Endothelial cell of umbilical vein (primary cell): ENCODE measurements around the gene ZNF439. TPM values are rescaled to one million over a fixed set of nuclear protein-coding genes. Genes with fewer than 3 reads are reported as not detected.
"Not testable (repeated sequence)": the region's sequence is repeated elsewhere in the genome, so short reads cannot be mapped to it uniquely, and the experiment has no call there.

Experiments
- BruUV-seq: library from RNA; stranded (reverse); fragments of 400-500 nt; replicated peaks from 2 replicates; lab custom pipeline; 2021; lab: Mats Ljungman, UMichigan
- CTCF ChIA-PET: fragments of 300-600, 350-600 bp; sonication (Branson Sonifier 250); formaldehyde crosslinking; loops from one replicate; lab custom pipeline; 2021; ENCODE audit warnings: antibody characterized with exemption, inconsistent platforms; lab: Charles Lee
- POLR2A ChIA-PET: fragments of 300-600, 350-600 bp; sonication (Branson Sonifier 250); formaldehyde crosslinking; loops from one replicate; lab custom pipeline; 2021; ENCODE audit warnings: antibody characterized with exemption, inconsistent platforms; lab: Charles Lee
- DNase-seq: peaks from one replicate; pipeline ENCODE4 v3.0.0-alpha.2; 2011; ENCODE audit warnings: low read depth, low spot score
- FAIRE-seq: peaks from 2 replicates; lab custom pipeline; 2011; peaks lifted over from hg19 to GRCh38; lab: Jason Lieb, UNC
- H2AFZ ChIP-seq: 2 replicates; pipeline ENCODE4 v1.6.0; 2012; ENCODE audit warnings: low read depth, low read length, control low read depth, inconsistent platforms
- H3K27ac ChIP-seq: 2 replicates; pipeline ENCODE4 v1.5.1; 2011; ENCODE audit warnings: low read depth, mild to moderate bottlenecking, control low read depth, low read length, moderate library complexity; ENCODE audit not compliant: insufficient read depth
- H3K27me3 ChIP-seq, 2 experiments: 2 replicates each; pipeline versions ENCODE4 v1.6.0 to v1.6.1; 2011; ENCODE audit warnings: low read length in 2 of 2, mixed read lengths in 1 of 2; ENCODE audit not compliant: control insufficient read depth in 2 of 2, insufficient read depth in 2 of 2
- H3K36me3 ChIP-seq, 2 experiments: 2 replicates in 1 of 2; 3 replicates in 1 of 2; pipeline ENCODE4 v1.5.1; 2011; ENCODE audit warnings: low read length in 2 of 2, mild to moderate bottlenecking in 1 of 2, moderate library complexity in 1 of 2; ENCODE audit not compliant: control insufficient read depth in 2 of 2, insufficient read depth in 2 of 2; ENCODE audit errors: extremely low read depth in 1 of 2
- H3K4me1 ChIP-seq: 3 replicates; pipeline ENCODE4 v1.5.1; 2011; ENCODE audit warnings: mild to moderate bottlenecking, low read length; ENCODE audit not compliant: control insufficient read depth, insufficient read depth; ENCODE audit errors: extremely low read depth
- H3K4me2 ChIP-seq: 2 replicates; pipeline ENCODE4 v1.6.1; 2011; ENCODE audit warnings: low read length, control low read depth, mixed read lengths; ENCODE audit not compliant: insufficient read depth
- H3K4me3 ChIP-seq, 3 experiments: fragments of 200-600 bp in 1 of 3; sonication (generic), shearing (Covaris generic) in 1 of 3; replicated peaks in 1 of 3; 2 replicates each; pipeline ENCODE4 v1.5.1; 2011 to 2016; ENCODE audit warnings: control low read depth in 3 of 3, low read length in 3 of 3, mild to moderate bottlenecking in 2 of 3, inconsistent platforms in 1 of 3, low read depth in 1 of 3, moderate library complexity in 1 of 3; ENCODE audit not compliant: insufficient read depth in 1 of 3
- H3K79me2 ChIP-seq: 2 replicates; pipeline ENCODE4 v1.6.0; 2012; ENCODE audit warnings: low read length, inconsistent platforms; ENCODE audit not compliant: control insufficient read depth, insufficient read depth
- H3K9ac ChIP-seq: replicated peaks from 2 replicates; pipeline ENCODE3; 2011; ENCODE audit warnings: low read length, control low read depth; ENCODE audit not compliant: insufficient read depth; ENCODE audit errors: extremely low read depth
- H3K9me1 ChIP-seq: replicated peaks from 3 replicates; pipeline ENCODE4 v1.6.0; 2011; ENCODE audit warnings: mild to moderate bottlenecking, low read length; ENCODE audit not compliant: control insufficient read depth, insufficient read depth; ENCODE audit errors: extremely low read depth
- H3K9me3 ChIP-seq: replicated peaks from 2 replicates; pipeline ENCODE4 v1.5.1; 2012; ENCODE audit warnings: low read length, inconsistent platforms; ENCODE audit not compliant: control insufficient read depth, insufficient read depth
- H4K20me1 ChIP-seq: replicated peaks from 2 replicates; pipeline ENCODE3; 2011; ENCODE audit warnings: mild to moderate bottlenecking, low read length; ENCODE audit not compliant: control insufficient read depth, insufficient read depth; ENCODE audit errors: extremely low read depth
- CTCF ChIP-seq, 2 donors: IDR thresholded peaks; 1 replicate in 1 of 2; 2 replicates in 1 of 2; pipeline ENCODE4 v1.5.1; 2011; ENCODE audit warnings: low read length in 2 of 2, mild to moderate bottlenecking in 2 of 2, moderate library complexity in 2 of 2, control low read depth in 1 of 2, inconsistent platforms in 1 of 2, low read depth in 1 of 2; ENCODE audit not compliant: insufficient read depth in 1 of 2; ENCODE audit errors: extremely low read depth in 1 of 2
- EZH2 ChIP-seq: IDR thresholded peaks from 2 replicates; pipeline ENCODE4 v1.6.1; 2012; ENCODE audit warnings: borderline replicate concordance, low read depth, mild to moderate bottlenecking, moderate library complexity, low read length, inconsistent platforms; ENCODE audit not compliant: severe bottlenecking
- FOS ChIP-seq: IDR thresholded peaks from 2 replicates; pipeline ENCODE4 v1.6.1; 2011; ENCODE audit warnings: mild to moderate bottlenecking, low read length, moderate library complexity, borderline replicate concordance; ENCODE audit not compliant: insufficient read depth
- GATA2 ChIP-seq: IDR thresholded peaks from 2 replicates; pipeline ENCODE4 v1.7.0; 2011; ENCODE audit warnings: low read depth, mild to moderate bottlenecking, moderate library complexity, mixed read lengths, low read length; ENCODE audit not compliant: insufficient read length, insufficient read depth
- JUN ChIP-seq: IDR thresholded peaks from 2 replicates; pipeline ENCODE4 v1.6.1; 2011; ENCODE audit warnings: borderline replicate concordance, low read depth; ENCODE audit not compliant: insufficient read length, insufficient read depth
- MAX ChIP-seq: IDR thresholded peaks from 2 replicates; pipeline ENCODE4 v1.6.1; 2011; ENCODE audit not compliant: insufficient read depth, insufficient read length
- MYC ChIP-seq: IDR thresholded peaks from one replicate; pipeline ENCODE4 v1.6.1; 2011; ENCODE audit warnings: mild to moderate bottlenecking, low read depth, low read length
- POLR2A ChIP-seq: IDR thresholded peaks from 2 replicates; pipeline ENCODE4 v1.6.1; 2012; ENCODE audit warnings: low read depth, mild to moderate bottlenecking, control low read depth, low read length
- POLR2AphosphoS5 ChIP-seq: IDR thresholded peaks from 2 replicates; pipeline ENCODE4 v1.6.1; 2012; ENCODE audit warnings: low read depth, mild to moderate bottlenecking, control low read depth, low read length, moderate library complexity; ENCODE audit not compliant: insufficient read depth
- dilution Hi-C: fragments of 300-500 bp; cut with MboI; formaldehyde crosslinking; loops from one replicate; pipeline ENCODE4 v1.15.0; 2019; ENCODE audit warnings: low sequenced_read_pairs; ENCODE audit not compliant: extremely low pct_ligation_motif_present
- intact Hi-C: fragments of 100-400 bp; cut with micrococcal nuclease; formaldehyde crosslinking; loops from one replicate; pipeline ENCODE4 v1.10.0; 2022
- polyA plus RNA-seq, 4 experiments: library from polyadenylated mRNA; depleted of rRNA in 3 of 4; stranded (reverse) in 3 of 4; unstranded in 1 of 4; fragments of >200 nt; gene quantifications; 2 replicates each; pipeline versions ENCODE4 v1.2.1 to v1.2.3, GENCODE V29; 2011 to 2012; ENCODE audit warnings: missing spikeins in 1 of 4
- total RNA-seq: library from RNA; stranded (reverse); gene quantifications from 2 replicates; pipeline ENCODE4 v1.2.3, GENCODE V29; 2021

Gene ZNF439
- total and polyA plus RNA-seq, 2 donors (not counting 3 experiments of a cell fraction or from before 2014, with no cell fraction given) = 0.12 to 0.33 TPM

GRCh38 chr19:11879687-11880266, 31.3 kb downstream of the ZNF439 start:
- H3K9me3 ChIP-seq, H3K27ac ChIP-seq, H3K27me3 ChIP-seq, BruUV-seq, H3K9ac ChIP-seq, H3K4me3 ChIP-seq, intact Hi-C loops, H3K36me3 ChIP-seq, H3K4me1 ChIP-seq, H4K20me1 ChIP-seq, DNase-seq, H3K79me2 ChIP-seq, H3K9me1 ChIP-seq, H3K4me2 ChIP-seq, POLR2A ChIA-PET, H2AFZ ChIP-seq, dilution Hi-C loops: not testable (repeated sequence)
- peak; percentile 62 for FAIRE-seq
- peak; percentile 22 to 25 for TF ChIP-seq CTCF (IDR thresholded peaks at IDR 0.05; ENCODE audit: extremely low read depth in 1 of 2, insufficient read depth in 1 of 2, low read depth in 1 of 2, low read length in 2 of 2)
- CTCF ChIA-PET = interaction anchor here (0.5 to 6.9 kb wide), 3 partner anchors 82 to 248 kb away, joined by 3 to 39 read pairs (median 4); no protein-coding TSS in a partner anchor

GRCh38 chr19:11880598-11880997, 32.1 kb downstream of the ZNF439 start:
- no peak for DNase-seq
- H3K36me3 ChIP-seq = no peaks in the 10 kb centered on the region
- no peak overlapping the region for H3K9ac ChIP-seq
- no peak for TF ChIP-seq EZH2
- no peak for TF ChIP-seq MYC
- TF ChIP-seq FOS = no peak
- TF ChIP-seq POLR2AphosphoS5 = no peak
- TF ChIP-seq JUN = no peak
- TF ChIP-seq GATA2 = no peak
- TF ChIP-seq POLR2A = no peak
- no peak for TF ChIP-seq CTCF (IDR thresholded peaks at IDR 0.05; ENCODE audit: extremely low read depth in 1 of 2, insufficient read depth in 1 of 2, low read depth in 1 of 2, low read length in 2 of 2)
- TF ChIP-seq MAX = no peak
- no peak overlapping the region for H3K27ac ChIP-seq
- no peaks in the 10 kb centered on the region for H4K20me1 ChIP-seq
- H3K4me1 ChIP-seq = no peaks in the 10 kb centered on the region
- no peak for FAIRE-seq
- no peak overlapping the region for H2AFZ ChIP-seq
- intact Hi-C loops (no loop called here), dilution Hi-C loops (no loop called here)
- H3K9me1 ChIP-seq = no peaks in the 10 kb centered on the region
- H3K79me2 ChIP-seq = no peaks in the 10 kb centered on the region
- no peak overlapping the region for H3K4me2 ChIP-seq
- H3K4me3 ChIP-seq = no peak overlapping the region
- no peaks in the 10 kb centered on the region for H3K9me3 ChIP-seq
- CTCF ChIA-PET = interaction anchor here (0.7 to 6.9 kb wide), 3 partner anchors 43 to 791 kb away, joined by 4 to 39 read pairs (median 5); no protein-coding TSS in a partner anchor
- POLR2A ChIA-PET = no interaction called here
- H3K27me3 ChIP-seq = no peaks in the 10 kb centered on the region
- BruUV-seq = no TSS peak
